HEK293 (cell line): ENCODE measurements around the gene NOL7.

Experiments
- CTCF ChIA-PET: fragments of 350-600 bp; formaldehyde crosslinking; extraction: SDS; loops from one replicate; lab custom pipeline; 2021; ENCODE audit warnings: antibody characterized with exemption; lab: Yijun Ruan, JAX
- POLR2A ChIA-PET: fragments of 300-600 bp; formaldehyde crosslinking; extraction: SDS; loops from one replicate; lab custom pipeline; 2020; ENCODE audit warnings: antibody characterized with exemption, inconsistent platforms; lab: Yijun Ruan, JAX
- H3K27ac ChIP-seq: fragments of 200-500 bp; sonication (Bioruptor generic); 2 replicates; pipeline ENCODE4 v1.5.1; 2014; ENCODE audit warnings: low read depth, low read length, control low read depth, inconsistent platforms; ENCODE audit errors: extremely low read depth
- H3K36me3 ChIP-seq, 2 experiments: fragments of 200-500 bp in 1 of 2; sonication (Bioruptor generic) in 1 of 2; 1 replicate in 1 of 2; 2 replicates in 1 of 2; pipeline ENCODE4 v1.5.1; 2014 to 2017; ENCODE audit warnings: inconsistent platforms in 2 of 2, low read length in 2 of 2; ENCODE audit not compliant: control insufficient read depth in 2 of 2, insufficient read depth in 1 of 2
- H3K4me1 ChIP-seq: fragments of 200-500 bp; sonication (Bioruptor generic); 2 replicates; pipeline ENCODE4 v1.5.1; 2014; ENCODE audit warnings: mild to moderate bottlenecking, low read length, inconsistent platforms; ENCODE audit not compliant: control insufficient read depth, insufficient read depth
- H3K4me3 ChIP-seq: 2 replicates; pipeline ENCODE4 v1.5.1; 2011; ENCODE audit warnings: low read depth, mild to moderate bottlenecking, control low read depth, low read length, moderate library complexity
- H3K9me3 ChIP-seq: fragments of 200-500 bp; sonication (Bioruptor generic); 2 replicates; pipeline ENCODE4 v1.5.1; 2014; ENCODE audit warnings: low read depth, low read length, inconsistent platforms; ENCODE audit not compliant: control insufficient read depth, insufficient read depth
- BCL11A ChIP-seq: fragments of 450-650 bp; formaldehyde crosslinking; IDR thresholded peaks from 2 replicates; pipeline ENCODE4 v1.5.1; 2016; ENCODE audit warnings: low read depth, missing biosample characterization, missing genetic modification characterization
- HOXD13 ChIP-seq: sonication (generic); formaldehyde crosslinking; IDR thresholded peaks from 2 replicates; pipeline ENCODE4 v1.8.0; 2022; ENCODE audit warnings: missing genetic modification reagents, borderline replicate concordance
- KLF8 ChIP-seq: fragments of 450-650 bp; formaldehyde crosslinking; IDR thresholded peaks from 2 replicates; pipeline ENCODE4 v1.5.1; 2016; ENCODE audit warnings: missing biosample characterization, missing genetic modification characterization
- SCRT1 ChIP-seq: fragments of 450-650 bp; formaldehyde crosslinking; IDR thresholded peaks from 2 replicates; pipeline ENCODE4 v1.5.1; 2016; ENCODE audit warnings: missing biosample characterization, missing genetic modification characterization, borderline replicate concordance
- ZBTB21 ChIP-seq: fragments of 450-650 bp; formaldehyde crosslinking; IDR thresholded peaks from 2 replicates; pipeline ENCODE4 v1.5.1; 2017; ENCODE audit warnings: missing biosample characterization, missing genetic modification characterization
- ZFHX2 ChIP-seq: fragments of 450-650 bp; formaldehyde crosslinking; conservative IDR thresholded peaks from 2 replicates; pipeline ENCODE4 v1.5.1; 2016; ENCODE audit warnings: missing biosample characterization, missing genetic modification characterization
- ZNF10 ChIP-seq: fragments of 450-650 bp; formaldehyde crosslinking; IDR thresholded peaks from 2 replicates; pipeline ENCODE4 v1.5.1; 2017; ENCODE audit warnings: missing biosample characterization, missing genetic modification characterization
- ZNF175 ChIP-seq: fragments of 450-650 bp; formaldehyde crosslinking; IDR thresholded peaks from 2 replicates; pipeline ENCODE4 v1.5.1; 2016; ENCODE audit warnings: missing biosample characterization, missing genetic modification characterization
- ZNF324 ChIP-seq: fragments of 450-650 bp; formaldehyde crosslinking; IDR thresholded peaks from 2 replicates; pipeline ENCODE4 v1.5.1; 2016; ENCODE audit warnings: missing biosample characterization, missing genetic modification characterization
- ZNF335 ChIP-seq: fragments of 450-650 bp; formaldehyde crosslinking; conservative IDR thresholded peaks from 2 replicates; pipeline ENCODE4 v1.5.1; 2016; ENCODE audit warnings: missing biosample characterization, missing genetic modification characterization
- ZNF350 ChIP-seq: fragments of 450-650 bp; formaldehyde crosslinking; IDR thresholded peaks from 2 replicates; pipeline ENCODE4 v1.5.0; 2017; ENCODE audit warnings: missing biosample characterization, mild to moderate bottlenecking, missing genetic modification characterization
- ZNF391 ChIP-seq: fragments of 450-650 bp; formaldehyde crosslinking; IDR thresholded peaks from 2 replicates; pipeline ENCODE4 v1.5.1; 2016; ENCODE audit warnings: low read depth, missing biosample characterization, missing genetic modification characterization, borderline replicate concordance
- ZNF544 ChIP-seq: fragments of 450-650 bp; formaldehyde crosslinking; IDR thresholded peaks from 2 replicates; pipeline ENCODE4 v1.5.0; 2017; ENCODE audit warnings: missing biosample characterization, missing genetic modification characterization
- ZNF600 ChIP-seq: fragments of 450-650 bp; formaldehyde crosslinking; IDR thresholded peaks from 2 replicates; pipeline ENCODE4 v1.5.1; 2016; ENCODE audit warnings: missing biosample characterization, missing genetic modification characterization
- ZNF610 ChIP-seq: fragments of 450-650 bp; formaldehyde crosslinking; IDR thresholded peaks from 2 replicates; pipeline ENCODE4 v1.5.1; 2016; ENCODE audit warnings: missing biosample characterization, missing genetic modification characterization, borderline replicate concordance
- ZNF654 ChIP-seq: fragments of 450-650 bp; formaldehyde crosslinking; IDR thresholded peaks from 2 replicates; pipeline ENCODE4 v1.5.1; 2016; ENCODE audit warnings: low read depth, missing biosample characterization, missing genetic modification characterization
- ZNF677 ChIP-seq: fragments of 450-650 bp; IDR thresholded peaks from 2 replicates; pipeline ENCODE4 v1.5.0; 2018; ENCODE audit warnings: missing biosample characterization, mild to moderate bottlenecking, missing genetic modification characterization, moderate library complexity
- ZNF701 ChIP-seq: fragments of 450-650 bp; formaldehyde crosslinking; IDR thresholded peaks from 2 replicates; pipeline ENCODE4 v1.5.1; 2016; ENCODE audit warnings: missing biosample characterization, missing genetic modification characterization
- ZNF76 ChIP-seq: fragments of 450-650 bp; formaldehyde crosslinking; IDR thresholded peaks from 2 replicates; pipeline ENCODE4; 2016; ENCODE audit warnings: low read depth, missing biosample characterization, missing genetic modification characterization, borderline replicate concordance
- ZSCAN16 ChIP-seq: fragments of 450-650 bp; formaldehyde crosslinking; IDR thresholded peaks from 2 replicates; pipeline ENCODE4 v1.5.1; 2016; ENCODE audit warnings: missing biosample characterization, missing genetic modification characterization
- ZSCAN30 ChIP-seq: fragments of 450-650 bp; IDR thresholded peaks from 2 replicates; pipeline ENCODE4 v1.5.1; 2018; ENCODE audit warnings: missing biosample characterization, mild to moderate bottlenecking, missing genetic modification characterization, moderate library complexity
- TF ChIP-seq, protein P1 (sequence below): IDR thresholded peaks from 2 replicates; pipeline ENCODE4 v1.6.1; 2011; ENCODE audit warnings: mild to moderate bottlenecking, low read depth, low read length, borderline replicate concordance
- TF ChIP-seq, protein P2 (sequence below): fragments of 450-650 bp; formaldehyde crosslinking; IDR thresholded peaks from 2 replicates; pipeline ENCODE4 v1.5.1; 2017; ENCODE audit warnings: missing biosample characterization, missing genetic modification characterization

Gene NOL7

DNA sequence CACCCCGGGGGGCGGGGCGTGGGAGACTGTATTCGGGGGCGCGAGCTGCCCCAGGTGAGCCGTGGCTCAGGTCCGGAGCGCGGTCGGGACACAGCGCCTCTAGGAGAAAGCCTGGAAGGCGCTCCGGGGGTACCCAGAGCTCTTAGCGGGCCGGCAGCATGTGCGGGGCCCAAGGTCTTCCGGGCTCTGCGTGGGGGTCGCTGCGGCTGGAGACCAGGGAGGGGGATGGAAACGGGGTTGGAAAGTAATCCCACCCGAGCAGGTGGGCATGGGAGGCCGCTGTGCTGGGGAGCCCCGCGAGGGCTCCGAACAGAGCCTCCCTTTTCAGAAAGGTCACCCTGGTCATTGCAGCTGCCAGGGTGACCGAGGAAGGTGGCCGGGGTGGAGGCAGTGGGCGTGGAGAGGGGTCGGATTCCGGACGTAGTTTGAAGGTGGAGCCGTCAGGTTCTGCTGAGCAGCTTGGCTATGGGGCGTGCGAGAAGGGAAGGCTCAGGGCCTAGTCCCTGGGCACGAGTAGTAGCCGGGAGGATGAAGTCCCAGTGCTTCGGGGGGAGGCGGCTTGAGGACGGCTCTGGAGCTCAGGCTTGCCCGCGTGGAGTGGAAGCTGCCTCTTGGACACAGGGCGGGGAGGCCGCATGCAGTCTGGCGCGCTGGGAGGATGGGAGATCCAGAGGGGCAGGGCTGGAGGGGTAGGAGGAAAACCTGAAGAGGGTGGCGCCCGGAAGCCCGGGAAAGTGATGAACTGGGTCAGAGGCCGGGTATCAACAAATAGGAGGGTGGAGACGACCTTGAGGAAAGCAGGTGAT, 40.4 kb upstream of the NOL7 start, which contains the start of gene SIRT5 (continued):
- no peak for TF ChIP-seq ZNF544 (tag by site-specific recombination)
- TF ChIP-seq ZNF701 (tag by site-specific recombination), result no peak
- TF ChIP-seq, protein P1, sequence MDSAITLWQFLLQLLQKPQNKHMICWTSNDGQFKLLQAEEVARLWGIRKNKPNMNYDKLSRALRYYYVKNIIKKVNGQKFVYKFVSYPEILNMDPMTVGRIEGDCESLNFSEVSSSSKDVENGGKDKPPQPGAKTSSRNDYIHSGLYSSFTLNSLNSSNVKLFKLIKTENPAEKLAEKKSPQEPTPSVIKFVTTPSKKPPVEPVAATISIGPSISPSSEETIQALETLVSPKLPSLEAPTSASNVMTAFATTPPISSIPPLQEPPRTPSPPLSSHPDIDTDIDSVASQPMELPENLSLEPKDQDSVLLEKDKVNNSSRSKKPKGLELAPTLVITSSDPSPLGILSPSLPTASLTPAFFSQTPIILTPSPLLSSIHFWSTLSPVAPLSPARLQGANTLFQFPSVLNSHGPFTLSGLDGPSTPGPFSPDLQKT, result no peak
- peak; percentile 70 for TF ChIP-seq ZNF76 (tag by site-specific recombination)
- TF ChIP-seq, all 188 proteins: peak for 74

GRCh38 chr6:13575377-13575775, 39.8 kb upstream of the NOL7 start:
- POLR2A ChIA-PET, result interaction anchor here (0.8 to 3.2 kb wide), 25 partner anchors 11 to 273 kb away, joined by 3 to 49 read pairs (median 4); partner anchors contain the start of genes GFOD1, NOL7 and TBC1D7
- H3K4me1 ChIP-seq, result 0 out of 2 replicates have a peak, but pooled peaks cover 3% of the 10 kb centered on the region
- TF ChIP-seq KLF8 (tag by site-specific recombination) (no peak), ZNF654 (tag by site-specific recombination) (peak; percentile 59; the same call in 1 of the 2 replicates), ZBTB21 (tag by site-specific recombination) (0 out of 2 replicates have a peak, but pooled peaks have one; percentile 8), ZSCAN30 (tag by site-specific recombination) (0 out of 2 replicates have a peak, but pooled peaks have one; percentile 6), ZNF610 (tag by site-specific recombination) (peak; percentile 0; the same call in 1 of the 2 replicates), ZNF600 (tag by site-specific recombination) (peak; percentile 4), HOXD13 (CRISPR knock-in tag) (no peak)
- peaks cover 0 to 7% of the 10 kb centered on the region in 2 experiments; a peak in 1 of 3 replicates for H3K36me3 ChIP-seq
- H3K27ac ChIP-seq, result peak overlapping the region; percentile 93; the same call in 1 of the 2 replicates
- CTCF ChIA-PET, result interaction anchor here (0.5 to 4.6 kb wide), 59 partner anchors 9 to 770 kb away, joined by 3 to 62 read pairs (median 4); partner anchors contain the start of genes GFOD1, NOL7 and TBC1D7
- peak overlapping the region; percentile 86 for H3K4me3 ChIP-seq
- no peaks in the 10 kb centered on the region for H3K9me3 ChIP-seq

- no peak overlapping the region for H3K4me3 ChIP-seq
- TF ChIP-seq ZSCAN16 (tag by site-specific recombination) (no peak), ZBTB21 (tag by site-specific recombination) (no peak), BCL11A (tag by site-specific recombination) (no peak), ZNF10 (tag by site-specific recombination) (no peak), ZNF175 (tag by site-specific recombination) (no peak), SCRT1 (tag by site-specific recombination) (no peak), ZFHX2 (no peak), HOXD13 (CRISPR knock-in tag) (no peak), ZNF677 (tag by site-specific recombination) (no peak), ZNF350 (tag by site-specific recombination) (no peak), ZNF391 (tag by site-specific recombination) (no peak), ZNF335 (tag by site-specific recombination) (no peak), ZNF610 (tag by site-specific recombination) (no peak), ZNF324 (tag by site-specific recombination) (no peak), ZNF654 (tag by site-specific recombination) (no peak)
- TF ChIP-seq, protein P2, sequence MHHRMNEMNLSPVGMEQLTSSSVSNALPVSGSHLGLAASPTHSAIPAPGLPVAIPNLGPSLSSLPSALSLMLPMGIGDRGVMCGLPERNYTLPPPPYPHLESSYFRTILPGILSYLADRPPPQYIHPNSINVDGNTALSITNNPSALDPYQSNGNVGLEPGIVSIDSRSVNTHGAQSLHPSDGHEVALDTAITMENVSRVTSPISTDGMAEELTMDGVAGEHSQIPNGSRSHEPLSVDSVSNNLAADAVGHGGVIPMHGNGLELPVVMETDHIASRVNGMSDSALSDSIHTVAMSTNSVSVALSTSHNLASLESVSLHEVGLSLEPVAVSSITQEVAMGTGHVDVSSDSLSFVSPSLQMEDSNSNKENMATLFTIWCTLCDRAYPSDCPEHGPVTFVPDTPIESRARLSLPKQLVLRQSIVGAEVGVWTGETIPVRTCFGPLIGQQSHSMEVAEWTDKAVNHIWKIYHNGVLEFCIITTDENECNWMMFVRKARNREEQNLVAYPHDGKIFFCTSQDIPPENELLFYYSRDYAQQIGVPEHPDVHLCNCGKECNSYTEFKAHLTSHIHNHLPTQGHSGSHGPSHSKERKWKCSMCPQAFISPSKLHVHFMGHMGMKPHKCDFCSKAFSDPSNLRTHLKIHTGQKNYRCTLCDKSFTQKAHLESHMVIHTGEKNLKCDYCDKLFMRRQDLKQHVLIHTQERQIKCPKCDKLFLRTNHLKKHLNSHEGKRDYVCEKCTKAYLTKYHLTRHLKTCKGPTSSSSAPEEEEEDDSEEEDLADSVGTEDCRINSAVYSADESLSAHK (tag by site-specific recombination), result no peak
- ChIA-PET POLR2A (interaction anchor here (3.2 kb wide), 1 partner anchor 39 kb away, joined by 49 read pairs; the partner anchor contains the start of gene NOL7), CTCF (interaction anchor here (0.6 to 4.6 kb wide), 24 partner anchors 8 to 855 kb away, joined by 3 to 62 read pairs (median 4); partner anchors contain the start of genes NOL7 and TBC1D7)
- H3K9me3 ChIP-seq, result no peaks in the 10 kb centered on the region
- no peak overlapping the region for H3K27ac ChIP-seq
- H3K36me3 ChIP-seq, result peaks cover 0 to 8% of the 10 kb centered on the region in 2 experiments; a peak in 1 of 3 replicates
- H3K4me1 ChIP-seq, result 0 out of 2 replicates have a peak, but pooled peaks cover 3% of the 10 kb centered on the region
Observed at GRCh38 chr6:13576017-13576416, 39.1 kb upstream of the NOL7 start.
